GM12892 (cell line): ENCODE results near the gene MARK3.

Experiments used
- DNase-seq: peaks from one replicate; pipeline ENCODE4 v3.0.0; 2011; ENCODE audit not compliant: insufficient read length
- FAIRE-seq: peaks from 2 replicates; lab custom pipeline; 2011; peaks lifted over from hg19 to GRCh38; lab: Jason Lieb, UNC
- POLR2A ChIP-seq: IDR thresholded peaks from 2 replicates; pipeline ENCODE4 v1.6.1; 2011; ENCODE audit warnings: low read depth, low read length, control low read depth
- POLR2AphosphoS5 ChIP-seq: IDR thresholded peaks from 2 replicates; pipeline ENCODE4 v1.6.1; 2011; ENCODE audit warnings: low read depth, low read length, control low read depth
- TAF1 ChIP-seq: IDR thresholded peaks from 2 replicates; pipeline ENCODE4 v1.6.1; 2011; ENCODE audit warnings: low read depth, mild to moderate bottlenecking, control low read depth, low read length, borderline replicate concordance

Gene MARK3

DNA sequence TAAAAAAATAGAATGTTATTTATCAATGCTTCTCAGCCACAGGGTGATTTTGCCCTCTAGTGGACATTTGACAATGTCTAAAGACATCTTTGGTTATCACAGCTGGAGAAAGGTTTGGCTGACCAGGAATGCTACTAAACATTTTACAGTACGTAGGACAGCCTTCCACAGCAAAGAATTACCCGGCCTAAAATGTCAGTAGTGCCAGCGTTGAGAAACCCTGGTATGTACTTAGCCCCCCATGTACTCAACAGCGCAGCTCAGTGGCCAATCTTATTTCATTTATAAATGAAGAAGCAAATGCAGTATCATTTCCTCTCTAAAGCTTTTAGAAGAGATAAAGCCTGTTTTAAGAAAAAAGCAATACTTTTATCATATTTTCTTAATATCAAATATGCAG is 5.8 kb downstream of the MARK3 start:
- FAIRE-seq (peak; percentile 57), DNase-seq (no peak)
- no peak for TF ChIP-seq POLR2AphosphoS5

GRCh38 chr14:103392106-103392505 is 6.9 kb downstream of the MARK3 start:
- no peak for TF ChIP-seq POLR2AphosphoS5
- TF ChIP-seq TAF1, result no peak
- TF ChIP-seq POLR2A, result no peak
- FAIRE-seq, result no peak
- DNase-seq, result no peak

DNA sequence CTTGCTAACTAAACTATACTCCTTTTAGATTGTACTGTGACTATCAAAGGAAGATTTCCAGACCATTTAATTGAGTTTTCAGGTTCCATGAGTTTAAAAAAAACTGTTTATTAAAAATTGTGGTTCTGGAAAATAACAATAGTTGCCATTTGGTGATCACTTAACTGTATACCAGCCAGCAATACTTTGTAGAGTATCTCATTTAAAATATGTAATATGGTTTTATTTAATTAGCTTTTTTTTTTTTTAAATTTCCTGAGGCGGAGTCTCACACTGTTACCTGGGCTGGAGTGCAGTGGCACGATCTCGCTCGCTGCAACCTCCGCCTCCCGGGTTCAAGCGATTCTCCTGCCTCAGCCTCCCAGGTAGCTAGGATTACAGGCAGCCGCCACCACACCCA is 7.4 kb downstream of the MARK3 start:
- no peak for TF ChIP-seq POLR2A
- TF ChIP-seq TAF1, result no peak
- TF ChIP-seq POLR2AphosphoS5, result no peak
- DNase-seq, result no peak
- FAIRE-seq, result no peak

GRCh38 chr14:103393070-103393469 is 7.9 kb downstream of the MARK3 start:
- no peak for FAIRE-seq
- no peak for TF ChIP-seq POLR2A
- TF ChIP-seq TAF1, result no peak
- no peak for TF ChIP-seq POLR2AphosphoS5
- DNase-seq, result no peak

DNA sequence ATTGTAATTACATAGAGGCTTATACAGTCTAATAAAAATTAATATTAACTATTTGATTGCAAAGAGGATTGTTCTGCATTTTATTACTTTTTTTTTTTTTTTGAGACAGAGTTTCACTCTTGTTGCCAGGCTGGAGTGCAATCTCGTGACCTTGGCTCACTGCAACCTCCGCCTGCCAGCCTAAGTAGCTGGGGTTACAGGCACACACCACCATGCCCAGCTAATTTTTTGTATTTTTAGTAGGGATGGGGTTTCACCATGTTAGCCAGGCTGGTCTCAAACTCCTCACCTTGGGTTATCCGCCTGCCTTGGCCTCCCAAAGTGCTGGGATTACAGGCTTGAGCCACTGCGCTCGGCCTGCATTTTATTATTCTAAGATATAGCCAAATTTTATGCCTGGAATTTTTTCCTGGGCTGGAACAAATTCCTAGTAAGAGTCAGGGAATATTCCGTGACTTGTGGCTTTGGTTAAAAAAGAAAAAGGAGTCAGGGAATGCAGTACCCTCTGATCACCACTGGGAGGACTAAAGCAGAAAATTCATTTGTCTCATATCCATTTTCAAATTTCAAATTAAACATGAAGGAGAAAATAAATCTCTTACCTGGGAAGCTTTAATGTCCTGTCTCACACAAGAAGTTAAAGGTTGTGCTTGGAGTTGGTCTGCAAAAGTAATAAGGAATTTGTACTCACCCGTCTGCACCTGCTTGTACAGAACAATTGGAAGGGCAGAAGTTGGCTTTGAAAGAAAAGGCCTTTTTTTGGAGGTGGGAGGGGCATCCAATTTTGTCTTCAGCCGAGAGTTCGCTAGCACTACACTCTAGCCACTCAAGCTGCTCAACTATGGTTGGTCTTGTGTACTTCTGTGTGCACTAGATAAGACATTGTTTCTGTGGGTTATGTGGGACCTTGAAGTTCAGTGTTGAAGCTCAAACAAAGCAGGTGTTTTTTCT is 8.7 kb downstream of the MARK3 start:
- FAIRE-seq, result no peak
- DNase-seq, result no peak
- TF ChIP-seq POLR2A, result no peak
- no peak for TF ChIP-seq POLR2AphosphoS5
- no peak for TF ChIP-seq TAF1

DNA sequence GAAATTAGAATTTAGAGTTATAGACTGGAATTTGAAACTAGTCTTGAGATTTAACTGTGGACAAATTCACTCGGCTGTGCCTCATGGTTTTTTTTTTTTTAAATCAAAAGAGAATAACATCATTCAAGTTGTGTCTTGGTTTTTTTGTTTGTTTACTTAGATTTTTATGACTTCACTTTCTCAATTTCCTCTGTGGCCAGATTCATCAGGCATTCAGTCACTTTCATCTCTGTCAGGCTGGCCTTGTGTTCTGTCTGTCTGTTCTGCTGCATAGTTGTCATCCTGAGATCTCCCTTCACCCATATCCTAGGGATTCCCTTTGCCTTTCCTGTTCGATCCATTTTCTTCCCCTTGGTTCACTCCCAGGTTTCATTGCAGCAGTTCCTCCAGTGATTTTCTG is 10.0 kb downstream of the MARK3 start:
- FAIRE-seq, result no peak
- TF ChIP-seq POLR2A (no peak), POLR2AphosphoS5 (no peak), TAF1 (no peak)
- no peak for DNase-seq

- TF ChIP-seq POLR2AphosphoS5 (no peak), TAF1 (no peak), POLR2A (no peak)
- DNase-seq, result no peak
- no peak for FAIRE-seq
Observed at GRCh38 chr14:103396463-103396862, 11.2 kb downstream of the MARK3 start.

GRCh38 chr14:103398427-103399195 is 13.4 kb downstream of the MARK3 start:
- TF ChIP-seq POLR2AphosphoS5 (no peak), POLR2A (no peak)
- DNase-seq, result no peak
- no peak for FAIRE-seq

DNA sequence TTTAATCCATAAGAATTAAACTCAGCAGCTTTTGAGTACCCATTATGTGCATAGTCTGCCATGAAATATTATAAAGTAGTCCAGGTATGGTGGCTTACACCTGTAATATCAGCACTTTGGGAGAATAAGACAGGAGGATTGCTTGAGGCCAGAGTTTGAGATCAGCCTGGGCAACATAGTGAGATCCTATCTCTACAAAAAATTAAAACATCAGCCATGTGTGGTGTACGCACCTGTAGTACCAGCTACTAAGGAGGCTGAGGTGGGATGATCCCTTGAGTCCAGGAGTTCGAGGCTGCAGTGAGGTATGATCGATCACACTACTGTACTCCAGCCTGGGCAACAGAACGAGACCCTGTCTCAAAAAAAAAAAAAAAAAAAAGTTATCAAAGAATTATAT is 15.3 kb downstream of the MARK3 start:
- FAIRE-seq (no peak), DNase-seq (no peak)
- TF ChIP-seq TAF1 (no peak), POLR2AphosphoS5 (no peak), POLR2A (no peak)

DNA sequence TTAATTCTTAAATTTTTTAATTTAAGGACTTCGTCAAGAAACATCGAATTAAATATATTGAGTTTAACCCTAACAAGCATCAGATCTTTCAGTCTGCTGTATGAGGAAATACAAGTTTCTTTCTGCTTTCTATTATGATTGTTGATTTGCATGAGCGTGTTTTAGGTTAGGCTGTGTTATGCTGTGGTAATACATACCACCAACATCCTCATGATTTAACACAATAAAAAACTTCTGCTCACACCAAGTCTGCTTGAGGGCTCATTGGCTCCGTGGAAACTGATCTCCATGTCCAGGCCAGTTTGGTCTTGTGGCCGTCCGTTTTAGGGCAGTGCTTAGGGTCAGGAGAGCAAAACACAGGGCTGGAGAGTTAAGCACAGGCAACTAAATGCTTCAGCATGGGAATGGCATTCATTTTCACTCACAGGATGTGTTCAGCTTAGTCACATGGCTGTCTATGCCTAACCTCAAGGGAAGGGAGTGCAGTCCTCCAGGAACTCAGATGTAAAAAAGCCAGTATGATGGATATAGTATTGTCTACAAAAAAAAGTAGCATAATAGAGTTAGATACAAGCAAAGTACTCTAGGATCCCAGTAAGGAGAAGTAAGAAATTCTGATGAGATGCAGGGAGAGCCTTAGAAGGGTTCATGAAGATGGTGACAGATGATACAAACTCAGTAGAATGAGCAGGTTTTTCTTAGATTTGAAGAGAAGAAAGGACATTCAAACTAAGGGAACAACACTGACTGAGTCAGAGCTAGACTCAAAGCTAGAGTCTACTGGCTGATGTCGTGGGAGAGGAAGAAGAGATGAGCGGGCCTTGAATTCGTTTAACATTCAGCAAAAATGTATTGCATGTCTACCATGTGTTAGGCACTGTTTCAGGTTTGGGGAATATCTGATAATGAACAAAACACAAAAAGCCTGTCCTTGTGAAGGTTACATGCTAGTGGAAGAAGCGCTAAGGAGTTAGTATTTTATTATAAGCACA is 16.3 kb downstream of the MARK3 start:
- TF ChIP-seq POLR2A (no peak), TAF1 (no peak), POLR2AphosphoS5 (no peak)
- no peak for DNase-seq
- FAIRE-seq, result peak; percentile 44

GRCh38 chr14:103402695-103403094 is 17.5 kb downstream of the MARK3 start:
- TF ChIP-seq POLR2AphosphoS5 (no peak), TAF1 (no peak), POLR2A (no peak)
- DNase-seq (no peak), FAIRE-seq (no peak)
